ENCODE measurements around the gene RNF8.
"Not testable (repeated sequence)": the region's sequence is repeated elsewhere in the genome, so short reads cannot be mapped to it uniquely, and the experiment has no call there.

The RNF8 gene

GRCh38 chr6:37353761-37354525 is at the start of gene RNF8:
Gene RNF8, plus strand, starts transcription at chr6:37353983. Its CDS starts 182 bp downstream, at chr6:37354165.
- DNase-seq (ENCODE audit: low spot score) = peak; percentile 95

GRCh38 chr6:37304766-37305165 is 49.0 kb upstream of the RNF8 start:
- DNase-seq (ENCODE audit: low spot score) = no peak

GRCh38 chr6:37305841-37306425 is 47.9 kb upstream of the RNF8 start:
- DNase-seq (ENCODE audit: low spot score) = no peak

GRCh38 chr6:37306624-37307222 is 47.1 kb upstream of the RNF8 start:
- no peak for DNase-seq (ENCODE audit: low spot score)

GRCh38 chr6:37307484-37307883 is 46.3 kb upstream of the RNF8 start:
- DNase-seq (ENCODE audit: low spot score) = not testable (repeated sequence)

GRCh38 chr6:37308069-37308815 is 45.5 kb upstream of the RNF8 start:
- no peak for DNase-seq (ENCODE audit: low spot score)

GRCh38 chr6:37309046-37309445 is 44.7 kb upstream of the RNF8 start:
- no peak for DNase-seq (ENCODE audit: low spot score)

GRCh38 chr6:37309692-37310091 is 44.1 kb upstream of the RNF8 start:
- no peak for DNase-seq (ENCODE audit: low spot score)

GRCh38 chr6:37310966-37311365 is 42.8 kb upstream of the RNF8 start:
- DNase-seq (ENCODE audit: low spot score) = no peak

GRCh38 chr6:37311741-37312473 is 41.9 kb upstream of the RNF8 start:
- DNase-seq (ENCODE audit: low spot score) = no peak

GRCh38 chr6:37313723-37314486 is 39.9 kb upstream of the RNF8 start:
- no peak for DNase-seq (ENCODE audit: low spot score)

GRCh38 chr6:37314487-37315156 is 39.2 kb upstream of the RNF8 start:
- DNase-seq (ENCODE audit: low spot score) = peak; percentile 60

- no peak for DNase-seq (ENCODE audit: low spot score)
Observed at GRCh38 chr6:37315157-37315515, 38.6 kb upstream of the RNF8 start.

GRCh38 chr6:37316071-37316470 is 37.7 kb upstream of the RNF8 start:
- DNase-seq (ENCODE audit: low spot score) = no peak

GRCh38 chr6:37317312-37318038 is 36.3 kb upstream of the RNF8 start:
- DNase-seq (ENCODE audit: low spot score) = no peak

- no peak for DNase-seq (ENCODE audit: low spot score)
Observed at GRCh38 chr6:37319156-37319555, 34.6 kb upstream of the RNF8 start.

GRCh38 chr6:37319856-37320480 is 33.8 kb upstream of the RNF8 start:
- no peak for DNase-seq (ENCODE audit: low spot score)

- no peak for DNase-seq (ENCODE audit: low spot score)
Observed at GRCh38 chr6:37320646-37321045, 33.1 kb upstream of the RNF8 start.

GRCh38 chr6:37321101-37321500 is 32.7 kb upstream of the RNF8 start:
- DNase-seq (ENCODE audit: low spot score) = no peak
